Measurements from ENCODE around the gene RNASE9. TPM values are rescaled to one million over a fixed set of nuclear protein-coding genes. Genes with fewer than 3 reads are reported as not detected.

The RNASE9 gene
- total and polyA plus RNA-seq, 2 experiments from 2014 or later, result 0.24 TPM; not detected in 1

- ATAC-seq, result no peak
- no peak overlapping the region for H3K4me3 Mint-ChIP-seq
- no peaks in the 10 kb centered on the region for H3K9me3 Mint-ChIP-seq
- H3K27ac Mint-ChIP-seq, result 0 out of 2 replicates have a peak overlapping the region, but pooled peaks have one; percentile 53
- peak overlapping the region; percentile 39 for H3K4me2 ChIP-seq
- H3K4me1 ChIP-seq (ENCODE audit: insufficient read depth), result peaks cover 68% of the 10 kb centered on the region
- H3K4me3 ChIP-seq, result no peak overlapping the region
- H4K20me1 ChIP-seq (replicated peaks; ENCODE audit: insufficient read depth), result no peaks in the 10 kb centered on the region
- no peaks in the 10 kb centered on the region for H3K27me3 ChIP-seq (ENCODE audit: insufficient read depth)
- no peak for DNase-seq (ENCODE audit: low spot score)
- H2AFZ ChIP-seq, result no peak overlapping the region
- TF ChIP-seq STAT1 (IDR thresholded peaks at IDR 0.05; ENCODE audit: unreplicated experiment) (no peak), EZH2phosphoT487 (IDR thresholded peaks at IDR 0.05; ENCODE audit: unreplicated experiment) (no peak), NANOG (IDR thresholded peaks at IDR 0.05; ENCODE audit: borderline replicate concordance) (no peak), ZNF331 (CRISPR knock-in tag; IDR thresholded peaks at IDR 0.05; ENCODE audit: low read depth) (no peak), ETS1 (IDR thresholded peaks at IDR 0.05) (no peak), JUNB (IDR thresholded peaks at IDR 0.05; ENCODE audit: unreplicated experiment) (no peak)
- H3K27me3 Mint-ChIP-seq (ENCODE audit: insufficient read depth, low read depth, poor library complexity), result peaks cover 1% of the 10 kb centered on the region
- H3K9me2 ChIP-seq (ENCODE audit: insufficient read depth), result peaks cover 3% of the 10 kb centered on the region; the same call in 1 of the 2 replicates
- no peaks in the 10 kb centered on the region for H3F3A ChIP-seq (replicated peaks; ENCODE audit: low read depth)
- H3K79me2 ChIP-seq (replicated peaks; ENCODE audit: insufficient read depth), result no peaks in the 10 kb centered on the region
- no peaks in the 10 kb centered on the region for H3K36me3 ChIP-seq (ENCODE audit: insufficient read depth)
- peaks cover 58% of the 10 kb centered on the region for H3K4me1 Mint-ChIP-seq
- H3K27ac ChIP-seq (ENCODE audit: low read depth), result no peak overlapping the region
- H3K36me3 Mint-ChIP-seq (ENCODE audit: low read depth), result no peaks in the 10 kb centered on the region
Measured at GRCh38 chr14:20580242-20580641, 19.4 kb upstream of the RNASE9 start.

DNA sequence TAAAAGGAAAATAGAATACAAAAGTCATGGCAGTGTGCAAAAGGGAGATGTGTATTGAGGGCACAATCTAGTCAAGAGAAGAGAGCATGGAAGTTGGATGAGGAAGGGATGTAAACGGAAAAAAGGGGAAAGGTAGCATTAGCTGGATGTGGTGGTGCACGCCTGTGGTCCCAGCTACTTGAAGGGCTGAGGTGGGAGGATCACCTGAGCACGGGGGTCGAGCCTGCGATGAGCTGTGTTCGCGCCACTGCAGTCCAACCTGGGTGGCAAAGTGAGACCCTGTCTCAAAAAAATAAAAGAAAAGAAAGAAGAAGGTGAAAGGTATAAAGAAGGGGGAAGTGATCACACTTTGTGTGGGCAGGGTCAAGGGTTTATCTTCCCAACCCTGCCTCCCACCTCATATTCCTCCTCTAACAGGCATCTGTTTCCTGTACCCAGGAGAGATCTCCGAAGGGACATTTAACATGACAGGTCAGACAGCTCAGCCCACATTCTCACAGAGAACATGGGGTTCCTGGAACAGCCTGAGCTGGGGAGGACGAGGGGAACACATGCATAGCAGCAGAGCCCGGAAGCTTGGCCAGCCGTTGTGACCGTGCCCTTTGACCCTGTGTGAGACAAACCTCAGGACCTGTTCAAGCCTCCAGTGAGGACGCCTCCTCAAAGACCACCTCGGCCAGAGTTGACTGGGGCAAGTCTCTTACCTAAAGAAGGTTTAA, 18.1 kb upstream of the RNASE9 start:
- Mint-ChIP-seq H3K4me3 (no peak overlapping the region), H3K4me1 (peaks cover 52% of the 10 kb centered on the region), H3K9me3 (no peaks in the 10 kb centered on the region), H3K36me3 (ENCODE audit: low read depth) (no peaks in the 10 kb centered on the region), H3K27me3 (ENCODE audit: insufficient read depth, low read depth, poor library complexity) (peaks cover 1% of the 10 kb centered on the region), H3K27ac (peak overlapping the region; percentile 95)
- no peaks in the 10 kb centered on the region; the same call in 1 of the 2 replicates for H3K9me2 ChIP-seq (ENCODE audit: insufficient read depth)
- ATAC-seq (peak; percentile 59), DNase-seq (ENCODE audit: low spot score) (no peak)
- no peak overlapping the region for H3K4me2 ChIP-seq
- no peak overlapping the region for H3K4me3 ChIP-seq
- no peaks in the 10 kb centered on the region for H3K36me3 ChIP-seq (ENCODE audit: insufficient read depth)
- H4K20me1 ChIP-seq (replicated peaks; ENCODE audit: insufficient read depth), result no peaks in the 10 kb centered on the region
- no peaks in the 10 kb centered on the region for H3K79me2 ChIP-seq (replicated peaks; ENCODE audit: insufficient read depth)
- H3K27me3 ChIP-seq (ENCODE audit: insufficient read depth), result no peaks in the 10 kb centered on the region
- no peaks in the 10 kb centered on the region for H3F3A ChIP-seq (replicated peaks; ENCODE audit: low read depth)
- peak overlapping the region; percentile 77 for H3K27ac ChIP-seq (ENCODE audit: low read depth)
- H3K4me1 ChIP-seq (ENCODE audit: insufficient read depth), result peaks cover 55% of the 10 kb centered on the region
- H2AFZ ChIP-seq, result peak overlapping the region; percentile 31; the same call in 1 of the 2 replicates
- TF ChIP-seq, protein P1, sequence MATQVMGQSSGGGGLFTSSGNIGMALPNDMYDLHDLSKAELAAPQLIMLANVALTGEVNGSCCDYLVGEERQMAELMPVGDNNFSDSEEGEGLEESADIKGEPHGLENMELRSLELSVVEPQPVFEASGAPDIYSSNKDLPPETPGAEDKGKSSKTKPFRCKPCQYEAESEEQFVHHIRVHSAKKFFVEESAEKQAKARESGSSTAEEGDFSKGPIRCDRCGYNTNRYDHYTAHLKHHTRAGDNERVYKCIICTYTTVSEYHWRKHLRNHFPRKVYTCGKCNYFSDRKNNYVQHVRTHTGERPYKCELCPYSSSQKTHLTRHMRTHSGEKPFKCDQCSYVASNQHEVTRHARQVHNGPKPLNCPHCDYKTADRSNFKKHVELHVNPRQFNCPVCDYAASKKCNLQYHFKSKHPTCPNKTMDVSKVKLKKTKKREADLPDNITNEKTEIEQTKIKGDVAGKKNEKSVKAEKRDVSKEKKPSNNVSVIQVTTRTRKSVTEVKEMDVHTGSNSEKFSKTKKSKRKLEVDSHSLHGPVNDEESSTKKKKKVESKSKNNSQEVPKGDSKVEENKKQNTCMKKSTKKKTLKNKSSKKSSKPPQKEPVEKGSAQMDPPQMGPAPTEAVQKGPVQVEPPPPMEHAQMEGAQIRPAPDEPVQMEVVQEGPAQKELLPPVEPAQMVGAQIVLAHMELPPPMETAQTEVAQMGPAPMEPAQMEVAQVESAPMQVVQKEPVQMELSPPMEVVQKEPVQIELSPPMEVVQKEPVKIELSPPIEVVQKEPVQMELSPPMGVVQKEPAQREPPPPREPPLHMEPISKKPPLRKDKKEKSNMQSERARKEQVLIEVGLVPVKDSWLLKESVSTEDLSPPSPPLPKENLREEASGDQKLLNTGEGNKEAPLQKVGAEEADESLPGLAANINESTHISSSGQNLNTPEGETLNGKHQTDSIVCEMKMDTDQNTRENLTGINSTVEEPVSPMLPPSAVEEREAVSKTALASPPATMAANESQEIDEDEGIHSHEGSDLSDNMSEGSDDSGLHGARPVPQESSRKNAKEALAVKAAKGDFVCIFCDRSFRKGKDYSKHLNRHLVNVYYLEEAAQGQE (IDR thresholded peaks at IDR 0.05; ENCODE audit: unreplicated experiment), result no peak
- no peak for TF ChIP-seq EZH2 (IDR thresholded peaks at IDR 0.05; ENCODE audit: low read depth, unreplicated experiment)
- TF ChIP-seq CTCF (conservative IDR thresholded peaks at IDR 0.05; ENCODE audit: low read depth in 2 of 2), result no peak
- TF ChIP-seq POLR2AphosphoS5 (IDR thresholded peaks at IDR 0.05; ENCODE audit: low read depth), result no peak
- TF ChIP-seq NANOG (IDR thresholded peaks at IDR 0.05; ENCODE audit: borderline replicate concordance), result no peak

Measured in GM23338 (cell line).